Heart right ventricle (tissue), 16 donors: Measurements from ENCODE around the gene KHSRP. TPM values are rescaled to one million over a fixed set of nuclear protein-coding genes. Genes with fewer than 3 reads are reported as not detected.

ENCODE experiments used
- ATAC-seq, 8 donors: fragments of 200-7000 bp; cut with Tn5 transposase; one replicate each; pipeline ENCODE4 v1.9.1; 2020; ENCODE audit warnings: mild to moderate bottlenecking in 8 of 8, moderate library complexity in 8 of 8, moderate number of reproducible peaks in 1 of 8
- DNase-seq, 2 donors: peaks; one replicate each; pipeline ENCODE4 v3.0.0-alpha.2; 2020
- H3K27ac ChIP-seq, 10 donors: fragments of 200-600 bp; sonication (generic) in 2 of 10; one replicate each; pipeline versions ENCODE4 v1.5.0 to v1.8.0; 2020 to 2022; ENCODE audit warnings: mild to moderate bottlenecking in 3 of 10
- H3K27me3 ChIP-seq, 7 donors: fragments of 200-600 bp; one replicate each; pipeline ENCODE4 v1.8.0; 2021 to 2022; ENCODE audit warnings: mild to moderate bottlenecking in 2 of 7
- H3K36me3 ChIP-seq, 9 donors: fragments of 200-600 bp; sonication (generic) in 1 of 9; one replicate each; pipeline versions ENCODE4 v1.5.0 to v1.8.0; 2020 to 2022; ENCODE audit warnings: mild to moderate bottlenecking in 2 of 9
- H3K4me1 ChIP-seq, 9 donors: fragments of 200-600 bp; sonication (generic) in 1 of 9; one replicate each; pipeline versions ENCODE4 v1.5.0 to v1.8.0; 2020 to 2022; ENCODE audit warnings: mild to moderate bottlenecking in 4 of 9
- H3K4me3 ChIP-seq, 10 donors: fragments of 200-600 bp; sonication (generic) in 2 of 10; one replicate each; pipeline versions ENCODE4 v1.5.0 to v1.8.0; 2020 to 2022; ENCODE audit warnings: mild to moderate bottlenecking in 7 of 10, moderate library complexity in 2 of 10
- H3K9me3 ChIP-seq, 11 donors: fragments of 200-600 bp in 10 of 11; sonication (generic) in 2 of 11; one replicate each; pipeline versions ENCODE4 v1.5.0 to v1.8.0; 2013 to 2022; ENCODE audit warnings: mild to moderate bottlenecking in 2 of 11, control low read depth in 1 of 11, moderate library complexity in 1 of 11
- CTCF ChIP-seq, 9 donors: fragments of 200-600 bp; sonication (generic) in 2 of 9; IDR thresholded peaks; one replicate each; pipeline versions ENCODE4 v1.5.0 to v1.8.0; 2021 to 2022; ENCODE audit warnings: antibody characterized with exemption in 9 of 9, mild to moderate bottlenecking in 5 of 9, moderate library complexity in 1 of 9
- WGBS, 2 donors: extraction: QIAGEN DNeasy Blood & Tissue Kit; methylation state at CpG; one replicate each; pipeline ENCODE4 v1.1.7; 2013; ENCODE audit warnings: inconsistent platforms in 1 of 2; 5-methylcytosine and 5-hydroxymethylcytosine counted together
- intact Hi-C, 10 donors: fragments of 100-400 bp; cut with DNase I; formaldehyde crosslinking; loops; one replicate each; pipeline versions ENCODE4 v1.11.1 to v1.14.2; 2022
- polyA plus RNA-seq, 2 donors: library from polyadenylated mRNA; stranded (reverse); fragments of 200-250 nt; gene quantifications; one replicate each; pipeline ENCODE4 v1.2.3, GENCODE V29; 2013
- total RNA-seq, 10 donors: library from RNA; stranded (reverse); fragmentation: NEBNext Ultra II Directional in 3 of 10; extraction: Animal tissue kit (Norgen Biotek cat#: 25700) in 3 of 10; gene quantifications; one replicate each; pipeline versions ENCODE4 v1.2.1 to v1.2.4, GENCODE V29; 2021 to 2023
- donor health status: Arrhythmogenic right ventricular cardiomyopathy.
- donor health status: ischemic (EF 13 %, LVEDD 7.1; RV severe dilation, severe dysfunction).
- donor health status: healthy with polysubstance abuse.
- donor health status: DM: no; HTN: yes; CAD: no.
- donor health status: DM: no; HTN: no; CAD: no.
- donor health status: ischemic (EF 25% LVEDD 6.9; RV normal size, moderate dysfunction).
- donor health status: ischemic (EF 25% LVEDD 5.7; RV mildly dilated, moderate dysfunction).
- donor health status: healthy.
- donor health status: DM: yes; HTN: yes; CAD: no.
- donor health status: Ischemic cardiomyopathy.
- donor health status: ischemic (EF 35%, LVEDD 5.7; RV mildly dilated, moderate dysfunction).
- donor health status: nonischemic (EF 11% LVEDD 7.7; RV severe dilation, severe dysfunction).
- donor health status: DM: yes; HTN: yes; CAD: no.
- donor health status: PGD.
- donor health status: ischemic (EF 29% LVEDD 5.4; RV normal size, mild dysfunction).
- donor health status: nonischemic (EF 23%, LVEDD 6.1; RV moderate dilation, normal function).

The KHSRP gene
- total and polyA plus RNA-seq, 12 donors, result 50.9 to 125 (median 86.4) TPM

DNA sequence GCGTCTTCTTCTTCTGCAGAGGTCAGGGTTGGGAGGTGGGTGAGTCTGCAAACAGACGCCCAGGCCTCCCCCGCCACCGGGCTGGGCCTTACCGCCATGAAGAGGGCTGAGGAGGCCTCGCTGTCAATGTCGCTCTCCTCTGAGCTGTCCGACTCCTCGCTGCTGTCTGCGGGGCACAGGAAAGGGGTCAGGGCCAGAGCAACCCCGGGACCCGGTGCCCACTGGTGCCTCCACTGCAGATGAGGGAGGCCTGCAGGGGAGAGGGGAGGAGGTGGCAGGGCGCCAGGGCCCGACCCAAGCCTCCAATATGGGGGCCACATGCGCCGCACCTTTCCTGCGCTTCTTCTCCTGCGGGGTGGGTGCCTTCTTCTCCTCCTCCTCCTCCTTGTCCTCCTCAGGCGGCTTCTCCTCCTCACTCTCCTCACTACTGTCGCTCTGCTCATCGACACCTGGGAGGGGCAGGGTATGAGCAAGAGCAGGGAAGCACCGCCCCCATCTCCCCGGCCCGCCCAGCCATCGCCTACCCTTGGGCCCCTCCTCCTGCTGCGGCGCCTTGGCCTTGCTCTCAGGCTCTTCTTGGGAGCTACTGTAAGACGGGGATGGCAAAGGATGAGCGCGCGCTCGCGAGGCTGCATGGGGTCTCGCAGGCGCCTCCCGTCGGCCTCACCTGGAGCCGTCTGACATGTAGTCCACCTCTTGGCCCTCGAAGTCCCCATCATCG is 43.4 kb downstream of the KHSRP start:
- ATAC-seq, result peak in 2 of 8 donors; percentile 3 to 8

GRCh38 chr19:6379744-6380143 is 44.9 kb downstream of the KHSRP start:
- no peak overlapping the region for H3K27ac ChIP-seq
- no peak for ATAC-seq
- H3K4me1 ChIP-seq, result peaks cover 0 to 13% (median 0%) of the 10 kb centered on the region in 9 donors
- peaks cover 0 to 10% (median 0%) of the 10 kb centered on the region in 11 donors for H3K9me3 ChIP-seq
- no peaks in the 10 kb centered on the region for H3K27me3 ChIP-seq
- intact Hi-C loops, result loop anchor here in 2 of 10 donors (10.0 kb wide), 2 partner anchors 45 to 355 kb away; partner anchors contain the start of genes GPR108 (in 1 of the 2), KHSRP (in 1 of the 2) and TRIP10 (in 1 of the 2)
- 84 to 97% methylated on average over 3 of the region's 3 CpGs for WGBS, 2 donors
- no peak for DNase-seq
- H3K4me3 ChIP-seq, result no peak overlapping the region
- no peak for TF ChIP-seq CTCF (IDR thresholded peaks at IDR 0.05)
- peaks cover 5 to 78% (median 54%) of the 10 kb centered on the region in 9 donors for H3K36me3 ChIP-seq

More for the DNA sequence above, 43.4 kb downstream of the KHSRP start:
- Histone ChIP-seq H3K27ac (no peak overlapping the region), H3K9me3 (peaks cover 0 to 10% (median 0%) of the 10 kb centered on the region in 11 donors), H3K4me3 (no peak overlapping the region), H3K4me1 (peaks cover 0 to 6% (median 0%) of the 10 kb centered on the region in 9 donors), H3K36me3 (peaks cover 5 to 83% (median 66%) of the 10 kb centered on the region in 9 donors), H3K27me3 (no peaks in the 10 kb centered on the region)
- no peak for TF ChIP-seq CTCF (IDR thresholded peaks at IDR 0.05)
- 96 to 97% methylated on average over 40 of the region's 40 CpGs for WGBS, 2 donors
- intact Hi-C loops, result no loop called here
- DNase-seq, result no peak

DNA sequence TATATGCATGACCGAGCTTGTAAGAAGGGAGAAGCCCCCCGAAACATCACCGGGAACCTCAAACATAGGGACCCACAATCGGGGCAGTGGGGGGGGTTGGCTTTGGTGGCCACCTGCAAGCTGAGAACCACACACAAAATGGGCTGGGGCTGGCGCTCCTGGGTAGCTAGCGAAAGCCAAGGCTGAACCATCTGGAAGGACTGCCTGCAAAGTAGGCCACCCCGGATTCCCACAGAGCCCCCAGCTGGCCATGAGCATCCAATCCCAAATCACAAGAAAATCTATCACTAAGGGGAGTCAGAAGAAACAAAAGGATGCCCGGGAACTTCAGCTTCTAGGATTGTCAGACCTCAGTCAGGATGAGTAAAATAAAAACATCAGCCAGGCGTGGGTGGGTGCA is 46.1 kb downstream of the KHSRP start:
- ATAC-seq (no peak), DNase-seq (no peak)
- Histone ChIP-seq H3K27me3 (no peaks in the 10 kb centered on the region), H3K36me3 (peaks cover 5 to 72% (median 49%) of the 10 kb centered on the region in 9 donors), H3K27ac (no peak overlapping the region), H3K4me3 (no peak overlapping the region), H3K4me1 (peaks cover 0 to 22% (median 6%) of the 10 kb centered on the region in 9 donors), H3K9me3 (peaks cover 0 to 10% (median 0%) of the 10 kb centered on the region in 11 donors)
- 88 to 92% methylated on average over 9 of the region's 9 CpGs for WGBS, 2 donors
- no peak for TF ChIP-seq CTCF (IDR thresholded peaks at IDR 0.05)
- intact Hi-C loops, result loop anchor here in 2 of 10 donors (10.0 kb wide), 2 partner anchors 46 to 356 kb away; partner anchors contain the start of genes GPR108 (in 1 of the 2), KHSRP (in 1 of the 2) and TRIP10 (in 1 of the 2)

GRCh38 chr19:6378041-6378440 is 46.6 kb downstream of the KHSRP start:
- DNase-seq (no peak), ATAC-seq (no peak)
- Histone ChIP-seq H3K27me3 (no peaks in the 10 kb centered on the region), H3K36me3 (peaks cover 5 to 67% (median 45%) of the 10 kb centered on the region in 9 donors), H3K27ac (no peak overlapping the region), H3K9me3 (peaks cover 0 to 10% (median 0%) of the 10 kb centered on the region in 11 donors), H3K4me1 (peaks cover 0 to 22% (median 6%) of the 10 kb centered on the region in 9 donors), H3K4me3 (no peak overlapping the region)
- TF ChIP-seq CTCF (IDR thresholded peaks at IDR 0.05), result no peak
- intact Hi-C loops, result loop anchor here in 2 of 10 donors (10.0 kb wide), 2 partner anchors 47 to 357 kb away; partner anchors contain the start of genes GPR108 (in 1 of the 2), KHSRP (in 1 of the 2) and TRIP10 (in 1 of the 2)
- WGBS, 2 donors, result 60 to 74% methylated on average over 6 of the region's 6 CpGs
